Stimulated activated naive B cell treated with anti-CD40 and anti-IgM and Interleukin-4, amounts not matched to agents 10 μg/mL and 1 μg/mL and 100 μg/mL, for 72 hours (primary cell): ENCODE measurements around the gene MSANTD1.

ENCODE experiments used
- ATAC-seq, 2 donors: fragments of 150-1000 bp; cut with Tn5 transposase; replicated peaks; 2 replicates each; pipeline ENCODE4 v1.10.0; 2021; ENCODE audit warnings: moderate library complexity in 1 of 2
- DNase-seq: peaks from one replicate; pipeline ENCODE4 v3.0.0; 2021
- H3K27ac Mint-ChIP-seq: one replicate; pipeline ENCODE4 v1.8.0; 2022; ENCODE audit warnings: mild to moderate bottlenecking, mixed read lengths
- H3K27me3 Mint-ChIP-seq, 2 donors: one replicate each; pipeline ENCODE4 v1.8.0; 2022; ENCODE audit warnings: mixed read lengths in 2 of 2
- H3K36me3 Mint-ChIP-seq, 2 donors: one replicate each; pipeline ENCODE4 v1.8.0; 2022; ENCODE audit warnings: mixed read lengths in 2 of 2, mild to moderate bottlenecking in 1 of 2
- H3K4me1 Mint-ChIP-seq, 2 donors: one replicate each; pipeline ENCODE4 v1.8.0; 2022; ENCODE audit warnings: mixed read lengths in 2 of 2, mild to moderate bottlenecking in 1 of 2
- H3K4me3 Mint-ChIP-seq, 2 donors: one replicate each; pipeline ENCODE4 v1.8.0; 2022; ENCODE audit warnings: mild to moderate bottlenecking in 2 of 2, mixed read lengths in 2 of 2, moderate library complexity in 1 of 2
- H3K9me3 Mint-ChIP-seq, 2 donors: one replicate each; pipeline ENCODE4 v1.8.0; 2022; ENCODE audit warnings: mixed read lengths in 2 of 2, mild to moderate bottlenecking in 1 of 2

The MSANTD1 gene

GRCh38 chr4:3234171-3235029 lies 14.6 kb upstream of the MSANTD1 start:
- Mint-ChIP-seq H3K27ac (peak overlapping the region; percentile 76), H3K4me1 (peaks cover 0 to 5% of the 10 kb centered on the region in 2 donors), H3K4me3 (peak overlapping the region in 1 of 2 donors; percentile 54), H3K27me3 (no peaks in the 10 kb centered on the region), H3K9me3 (no peaks in the 10 kb centered on the region), H3K36me3 (peaks cover 62 to 75% of the 10 kb centered on the region in 2 donors)
- ATAC-seq = no peak
- DNase-seq = no peak

- Mint-ChIP-seq H3K27me3 (no peaks in the 10 kb centered on the region), H3K36me3 (peaks cover 60 to 73% of the 10 kb centered on the region in 2 donors), H3K4me3 (no peak overlapping the region), H3K4me1 (peaks cover 0 to 5% of the 10 kb centered on the region in 2 donors), H3K27ac (no peak overlapping the region), H3K9me3 (no peaks in the 10 kb centered on the region)
- DNase-seq = no peak
- ATAC-seq = no peak
Observed at GRCh38 chr4:3235030-3235345, 14.0 kb upstream of the MSANTD1 start.

GRCh38 chr4:3235581-3235980 lies 13.4 kb upstream of the MSANTD1 start:
- ATAC-seq (no peak), DNase-seq (no peak)
- Mint-ChIP-seq H3K27ac (no peak overlapping the region), H3K9me3 (no peaks in the 10 kb centered on the region), H3K27me3 (no peaks in the 10 kb centered on the region), H3K4me3 (no peak overlapping the region), H3K4me1 (peaks cover 0 to 5% of the 10 kb centered on the region in 2 donors), H3K36me3 (peaks cover 58 to 69% of the 10 kb centered on the region in 2 donors)

GRCh38 chr4:3236326-3236878 lies 12.6 kb upstream of the MSANTD1 start:
- H3K9me3 Mint-ChIP-seq = no peaks in the 10 kb centered on the region
- H3K27ac Mint-ChIP-seq = no peak overlapping the region
- H3K4me1 Mint-ChIP-seq = peaks cover 0 to 5% of the 10 kb centered on the region in 2 donors
- H3K36me3 Mint-ChIP-seq = peaks cover 56 to 71% of the 10 kb centered on the region in 2 donors
- H3K27me3 Mint-ChIP-seq = no peaks in the 10 kb centered on the region
- ATAC-seq (no peak), DNase-seq (no peak)
- no peak overlapping the region for H3K4me3 Mint-ChIP-seq

GRCh38 chr4:3237266-3237665 lies 11.7 kb upstream of the MSANTD1 start:
- Mint-ChIP-seq H3K27ac (peak overlapping the region; percentile 9), H3K36me3 (peaks cover 49 to 68% of the 10 kb centered on the region in 2 donors), H3K4me1 (peaks cover 0 to 5% of the 10 kb centered on the region in 2 donors), H3K4me3 (no peak overlapping the region), H3K9me3 (no peaks in the 10 kb centered on the region), H3K27me3 (no peaks in the 10 kb centered on the region)
- no peak for ATAC-seq
- no peak for DNase-seq

GRCh38 chr4:3237712-3238560 lies 11.0 kb upstream of the MSANTD1 start:
- peak overlapping the region; percentile 62 for H3K27ac Mint-ChIP-seq
- ATAC-seq (no peak), DNase-seq (no peak)
- H3K27me3 Mint-ChIP-seq = no peaks in the 10 kb centered on the region
- H3K4me1 Mint-ChIP-seq = peaks cover 0 to 8% of the 10 kb centered on the region in 2 donors
- peaks cover 44 to 70% of the 10 kb centered on the region in 2 donors for H3K36me3 Mint-ChIP-seq
- H3K4me3 Mint-ChIP-seq = no peak overlapping the region
- no peaks in the 10 kb centered on the region for H3K9me3 Mint-ChIP-seq

GRCh38 chr4:3238721-3239120 lies 10.2 kb upstream of the MSANTD1 start:
- peak overlapping the region; percentile 20 for H3K27ac Mint-ChIP-seq
- no peak for ATAC-seq

GRCh38 chr4:3239303-3239702 lies 9.7 kb upstream of the MSANTD1 start:
- H3K4me1 Mint-ChIP-seq = peaks cover 0 to 10% of the 10 kb centered on the region in 2 donors
- ATAC-seq = no peak
- H3K4me3 Mint-ChIP-seq = no peak overlapping the region
- peak overlapping the region; percentile 20 for H3K27ac Mint-ChIP-seq
- H3K9me3 Mint-ChIP-seq = no peaks in the 10 kb centered on the region
- H3K27me3 Mint-ChIP-seq = no peaks in the 10 kb centered on the region
- DNase-seq = no peak
- H3K36me3 Mint-ChIP-seq = peaks cover 37 to 69% of the 10 kb centered on the region in 2 donors

More at GRCh38 chr4:3238721-3239120, 10.2 kb upstream of the MSANTD1 start:
- H3K27me3 Mint-ChIP-seq = no peaks in the 10 kb centered on the region
- H3K4me1 Mint-ChIP-seq = peaks cover 0 to 11% of the 10 kb centered on the region in 2 donors
- no peak for DNase-seq
- no peak overlapping the region for H3K4me3 Mint-ChIP-seq
- no peaks in the 10 kb centered on the region for H3K9me3 Mint-ChIP-seq
- H3K36me3 Mint-ChIP-seq = peaks cover 42 to 73% of the 10 kb centered on the region in 2 donors

GRCh38 chr4:3239998-3240920 lies 8.7 kb upstream of the MSANTD1 start:
- Mint-ChIP-seq H3K27ac (peak overlapping the region; percentile 52), H3K4me3 (no peak overlapping the region), H3K9me3 (no peaks in the 10 kb centered on the region), H3K36me3 (peaks cover 33 to 70% of the 10 kb centered on the region in 2 donors), H3K27me3 (no peaks in the 10 kb centered on the region), H3K4me1 (peaks cover 4 to 8% of the 10 kb centered on the region in 2 donors)
- ATAC-seq (no peak), DNase-seq (no peak)

- H3K9me3 Mint-ChIP-seq = no peaks in the 10 kb centered on the region
- no peak overlapping the region for H3K4me3 Mint-ChIP-seq
- peak overlapping the region; percentile 52 for H3K27ac Mint-ChIP-seq
- ATAC-seq (no peak), DNase-seq (no peak)
- H3K27me3 Mint-ChIP-seq = no peaks in the 10 kb centered on the region
- peaks cover 4 to 8% of the 10 kb centered on the region in 2 donors for H3K4me1 Mint-ChIP-seq
- peaks cover 34 to 68% of the 10 kb centered on the region in 2 donors for H3K36me3 Mint-ChIP-seq
Observed at GRCh38 chr4:3240936-3241522, 7.9 kb upstream of the MSANTD1 start.

GRCh38 chr4:3241898-3242524 lies 6.9 kb upstream of the MSANTD1 start:
- Mint-ChIP-seq H3K4me1 (peaks cover 4 to 10% of the 10 kb centered on the region in 2 donors), H3K4me3 (no peak overlapping the region), H3K27me3 (no peaks in the 10 kb centered on the region), H3K36me3 (peaks cover 30 to 59% of the 10 kb centered on the region in 2 donors), H3K9me3 (no peaks in the 10 kb centered on the region), H3K27ac (no peak overlapping the region)
- ATAC-seq (no peak), DNase-seq (no peak)

GRCh38 chr4:3243136-3243780 lies 5.7 kb upstream of the MSANTD1 start:
- Mint-ChIP-seq H3K9me3 (no peaks in the 10 kb centered on the region), H3K36me3 (peaks cover 20 to 48% of the 10 kb centered on the region in 2 donors), H3K27ac (peak overlapping the region; percentile 85), H3K4me1 (peaks cover 4 to 10% of the 10 kb centered on the region in 2 donors), H3K27me3 (no peaks in the 10 kb centered on the region), H3K4me3 (no peak overlapping the region)
- DNase-seq (no peak), ATAC-seq (no peak)
